ENCODE measurements around the gene GPC3. TPM values are rescaled to one million over a fixed set of nuclear protein-coding genes. Genes with fewer than 3 reads are reported as not detected.

The GPC3 gene
- polyA plus RNA-seq, 1 of the 3 experiments (the other 2 are of a cell fraction), result 1.4 TPM

- H3K4me3 ChIP-seq (ENCODE audit: low read depth in 2 of 2, low read length in 1 of 2), result no peak overlapping the region
- H3K27ac ChIP-seq (ENCODE audit: low read depth in 2 of 2, low read length in 1 of 2), result no peak overlapping the region
- ChIA-PET POLR2A (no interaction called here), CTCF (no interaction called here)
- no peaks in the 10 kb centered on the region for H3K79me2 ChIP-seq (ENCODE audit: insufficient read depth)
- TF ChIP-seq REST (IDR thresholded peaks at IDR 0.05; ENCODE audit: low read depth, low read length), result no peak
- no peak for TF ChIP-seq TEAD4 (IDR thresholded peaks at IDR 0.05; ENCODE audit: borderline replicate concordance, insufficient read depth)
- DNase-seq, result no peak
- H2AFZ ChIP-seq (ENCODE audit: low read depth), result no peak overlapping the region
- no peaks in the 10 kb centered on the region for H3K9me2 ChIP-seq
- H3K9ac ChIP-seq, result no peak overlapping the region
- H3F3A ChIP-seq (replicated peaks; ENCODE audit: insufficient read depth), result no peaks in the 10 kb centered on the region
- H3K4me2 ChIP-seq, result no peak overlapping the region
- 9% methylated on average over 1 of the region's 1 CpG for WGBS (ENCODE audit: low lambda C conversion rate)
- H4K20me1 ChIP-seq (ENCODE audit: insufficient read depth), result no peaks in the 10 kb centered on the region
- peaks cover 0 to 2% of the 10 kb centered on the region in 2 experiments; a peak in 2 of 4 replicates for H3K4me1 ChIP-seq (ENCODE audit: control insufficient read depth in 1 of 2, insufficient read depth in 2 of 2, low read depth in 1 of 2, low read length in 1 of 2)
- no peaks in the 10 kb centered on the region for H3K9me3 ChIP-seq
- no peaks in the 10 kb centered on the region for H3K27me3 ChIP-seq (ENCODE audit: insufficient read depth)
- no peaks in the 10 kb centered on the region for H3K36me3 ChIP-seq (replicated peaks in 1 of 2; ENCODE audit: control insufficient read depth in 1 of 2, insufficient read depth in 2 of 2, low read length in 1 of 2)
Measured at GRCh38 chrX:133943507-133943906, 41.9 kb downstream of the GPC3 start.

GRCh38 chrX:133939655-133940302 is 45.6 kb downstream of the GPC3 start:
- no peaks in the 10 kb centered on the region for H3K9me3 ChIP-seq
- H3K9me2 ChIP-seq, result no peaks in the 10 kb centered on the region
- 2% methylated on average over 2 of the region's 2 CpGs for WGBS (ENCODE audit: low lambda C conversion rate)
- no peaks in the 10 kb centered on the region for H4K20me1 ChIP-seq (ENCODE audit: insufficient read depth)
- no peaks in the 10 kb centered on the region for H3F3A ChIP-seq (replicated peaks; ENCODE audit: insufficient read depth)
- no peak overlapping the region for H3K4me3 ChIP-seq (ENCODE audit: low read depth in 2 of 2, low read length in 1 of 2)
- ChIA-PET CTCF (interaction anchor here (2.0 kb wide), 1 partner anchor 8 kb away, joined by 5 read pairs; no protein-coding TSS in a partner anchor), POLR2A (no interaction called here)
- H3K27me3 ChIP-seq (ENCODE audit: insufficient read depth), result 0 out of 2 replicates have a peak, but pooled peaks cover 4% of the 10 kb centered on the region
- TF ChIP-seq EP300 (IDR thresholded peaks at IDR 0.05; ENCODE audit: borderline replicate concordance in 1 of 2, low read depth in 1 of 2, low read length in 1 of 2), result peak in 1 of 2 experiments; percentile 56; a peak in 1 of 4 replicates
- peak; percentile 10; the same call in 1 of the 2 replicates for TF ChIP-seq GATA2 (CRISPR knock-in tag; IDR thresholded peaks at IDR 0.05)
- no peak for TF ChIP-seq ELF1 (IDR thresholded peaks at IDR 0.05)
- H3K36me3 ChIP-seq (replicated peaks in 1 of 2; ENCODE audit: control insufficient read depth in 1 of 2, insufficient read depth in 2 of 2, low read length in 1 of 2), result no peaks in the 10 kb centered on the region
- no peak overlapping the region for H3K4me2 ChIP-seq
- H2AFZ ChIP-seq (ENCODE audit: low read depth), result no peak overlapping the region
- H3K79me2 ChIP-seq (ENCODE audit: insufficient read depth), result no peaks in the 10 kb centered on the region
- peak; percentile 4 for DNase-seq
- H3K4me1 ChIP-seq (ENCODE audit: control insufficient read depth in 1 of 2, insufficient read depth in 2 of 2, low read depth in 1 of 2, low read length in 1 of 2), result peaks cover 0 to 2% of the 10 kb centered on the region in 2 experiments; a peak in 2 of 4 replicates
- peak overlapping the region in 1 of 2 experiments; percentile 50; a peak in 2 of 4 replicates for H3K27ac ChIP-seq (ENCODE audit: low read depth in 2 of 2, low read length in 1 of 2)
- H3K9ac ChIP-seq, result no peak overlapping the region

GRCh38 chrX:133938530-133938929 is 46.9 kb downstream of the GPC3 start:
- Histone ChIP-seq H3K27ac (ENCODE audit: low read depth in 2 of 2, low read length in 1 of 2) (no peak overlapping the region), H3K4me3 (ENCODE audit: low read depth in 2 of 2, low read length in 1 of 2) (no peak overlapping the region), H2AFZ (ENCODE audit: low read depth) (no peak overlapping the region), H3K9me2 (no peaks in the 10 kb centered on the region), H3K79me2 (ENCODE audit: insufficient read depth) (no peaks in the 10 kb centered on the region), H4K20me1 (ENCODE audit: insufficient read depth) (no peaks in the 10 kb centered on the region), H3K4me2 (no peak overlapping the region), H3K36me3 (replicated peaks in 1 of 2; ENCODE audit: control insufficient read depth in 1 of 2, insufficient read depth in 2 of 2, low read length in 1 of 2) (no peaks in the 10 kb centered on the region), H3K9ac (no peak overlapping the region), H3K27me3 (ENCODE audit: insufficient read depth) (0 out of 2 replicates have a peak, but pooled peaks cover 4% of the 10 kb centered on the region), H3K9me3 (no peaks in the 10 kb centered on the region), H3K4me1 (ENCODE audit: control insufficient read depth in 1 of 2, insufficient read depth in 2 of 2, low read depth in 1 of 2, low read length in 1 of 2) (peaks cover 0 to 2% of the 10 kb centered on the region in 2 experiments; a peak in 2 of 4 replicates), H3F3A (replicated peaks; ENCODE audit: insufficient read depth) (no peaks in the 10 kb centered on the region)
- TF ChIP-seq SIN3A (IDR thresholded peaks at IDR 0.05; ENCODE audit: borderline replicate concordance, low read depth, low read length) (no peak), FOXM1 (IDR thresholded peaks at IDR 0.05; ENCODE audit: low read depth) (no peak), CTCF (IDR thresholded peaks at IDR 0.05) (no peak), ELF1 (IDR thresholded peaks at IDR 0.05) (no peak), SMC3 (IDR thresholded peaks at IDR 0.05; ENCODE audit: low read depth, low read length) (no peak), RCOR1 (IDR thresholded peaks at IDR 0.05; ENCODE audit: low read length) (no peak), TEAD4 (IDR thresholded peaks at IDR 0.05; ENCODE audit: borderline replicate concordance, insufficient read depth) (no peak), GATA2 (CRISPR knock-in tag; IDR thresholded peaks at IDR 0.05) (no peak), CHD2 (IDR thresholded peaks at IDR 0.05; ENCODE audit: low read length, partially characterized antibody) (no peak), POLR2AphosphoS5 (IDR thresholded peaks at IDR 0.05; ENCODE audit: low read depth, low read length) (no peak)
- DNase-seq, result no peak
- POLR2A ChIA-PET, result no interaction called here
- whole genome bisulfite sequencing (ENCODE audit: low lambda C conversion rate), result 4% methylated on average over 1 of the region's 1 CpG
- CTCF ChIA-PET, result no interaction called here

Data from SK-N-SH (cell line).